Fibroblast of lung (primary cell): Measurements from ENCODE around the gene TOMM70.

Experiments
- CTCF ChIP-seq, 2 donors: IDR thresholded peaks in 1 of 2; conservative IDR thresholded peaks in 1 of 2; 1 replicate in 1 of 2; 2 replicates in 1 of 2; pipeline ENCODE4 v1.5.1; 2011 to 2012; ENCODE audit warnings: low read length in 2 of 2, control low read depth in 1 of 2, inconsistent platforms in 1 of 2, low read depth in 1 of 2, mild to moderate bottlenecking in 1 of 2
- EZH2 ChIP-seq: IDR thresholded peaks from 2 replicates; pipeline ENCODE4 v1.5.1; 2012; ENCODE audit warnings: low read length, control low read depth, mild to moderate bottlenecking; ENCODE audit errors: missing control alignments

- TF ChIP-seq CTCF (conservative IDR thresholded peaks at IDR 0.05 in 1 of 2, IDR thresholded peaks at IDR 0.05 in 1 of 2; ENCODE audit: low read depth in 1 of 2, low read length in 2 of 2) (no peak), EZH2 (no peak)
These were observed at the start of gene TOMM70, which contains the start of gene LNP1 for GRCh38 chr3:100400780-100401673.
